Midbrain (tissue), 1 donor: ENCODE data around the gene FAR1.
A peak's percentile ranks its signal among the peaks of the same experiment; 100 is the strongest.
"Not testable (repeated sequence)": the region's sequence is repeated elsewhere in the genome, so short reads cannot be mapped to it uniquely, and the experiment has no call there.

Experiments used
- DNase-seq: peaks from one replicate; lab custom pipeline; 2025; lab: John Stamatoyannopoulos, UW

Gene FAR1

GRCh38 chr11:13705710-13706109 is 37.2 kb downstream of the FAR1 start:
- no peak for DNase-seq

- DNase-seq = no peak
These were observed 45.5 kb downstream of the FAR1 start for GRCh38 chr11:13713982-13714381.

- DNase-seq = no peak
These were observed 48.9 kb downstream of the FAR1 start for GRCh38 chr11:13717331-13717730.

- DNase-seq = no peak
These were observed 49.9 kb downstream of the FAR1 start for GRCh38 chr11:13718394-13718793.

GRCh38 chr11:13720940-13721339 is 52.5 kb downstream of the FAR1 start:
- DNase-seq = no peak

- DNase-seq = no peak
These were observed 53.3 kb downstream of the FAR1 start for GRCh38 chr11:13721760-13722159.

GRCh38 chr11:13726456-13726855 is 58.0 kb downstream of the FAR1 start:
- no peak for DNase-seq

- DNase-seq = no peak
These were observed 59.6 kb downstream of the FAR1 start for GRCh38 chr11:13728076-13728475.

GRCh38 chr11:13734530-13734929 is 66.1 kb downstream of the FAR1 start:
- no peak for DNase-seq

- no peak for DNase-seq
These were observed 76.7 kb downstream of the FAR1 start for GRCh38 chr11:13745165-13745564.

- not testable (repeated sequence) for DNase-seq
These were observed 84.8 kb downstream of the FAR1 start for GRCh38 chr11:13753316-13753715.

- DNase-seq = no peak
These were observed 90.6 kb downstream of the FAR1 start for GRCh38 chr11:13759050-13759449.

GRCh38 chr11:13760115-13760514 is 91.6 kb downstream of the FAR1 start:
- no peak for DNase-seq

GRCh38 chr11:13761250-13761649 is 92.8 kb downstream of the FAR1 start:
- no peak for DNase-seq

- DNase-seq = no peak
These were observed 93.2 kb downstream of the FAR1 start for GRCh38 chr11:13761716-13762115.

GRCh38 chr11:13762718-13763117 is 94.2 kb downstream of the FAR1 start:
- no peak for DNase-seq

- DNase-seq = no peak
These were observed 94.9 kb downstream of the FAR1 start for GRCh38 chr11:13763341-13763740.

GRCh38 chr11:13765886-13766285 is 97.4 kb downstream of the FAR1 start:
- no peak for DNase-seq

- no peak for DNase-seq
These were observed 99.0 kb downstream of the FAR1 start for GRCh38 chr11:13767471-13767870.

GRCh38 chr11:13769188-13769587 is 100.7 kb downstream of the FAR1 start:
- no peak for DNase-seq

GRCh38 chr11:13771151-13771550 is 102.7 kb downstream of the FAR1 start:
- no peak for DNase-seq

- peak; percentile 80 for DNase-seq
These were observed 104.0 kb downstream of the FAR1 start for GRCh38 chr11:13772223-13773046.

GRCh38 chr11:13775471-13775870 is 107.0 kb downstream of the FAR1 start:
- no peak for DNase-seq
